NT2/D1 (cell line): ENCODE data around the gene WDCP.

Source experiments
- YY1 ChIP-seq: IDR thresholded peaks from 2 replicates; pipeline ENCODE4 v1.6.1; 2011; ENCODE audit not compliant: insufficient read length, insufficient read depth
- ZNF274 ChIP-seq: IDR thresholded peaks from 2 replicates; pipeline ENCODE4 v1.6.1; 2011; ENCODE audit warnings: mild to moderate bottlenecking, low read depth, low read length

DNA sequence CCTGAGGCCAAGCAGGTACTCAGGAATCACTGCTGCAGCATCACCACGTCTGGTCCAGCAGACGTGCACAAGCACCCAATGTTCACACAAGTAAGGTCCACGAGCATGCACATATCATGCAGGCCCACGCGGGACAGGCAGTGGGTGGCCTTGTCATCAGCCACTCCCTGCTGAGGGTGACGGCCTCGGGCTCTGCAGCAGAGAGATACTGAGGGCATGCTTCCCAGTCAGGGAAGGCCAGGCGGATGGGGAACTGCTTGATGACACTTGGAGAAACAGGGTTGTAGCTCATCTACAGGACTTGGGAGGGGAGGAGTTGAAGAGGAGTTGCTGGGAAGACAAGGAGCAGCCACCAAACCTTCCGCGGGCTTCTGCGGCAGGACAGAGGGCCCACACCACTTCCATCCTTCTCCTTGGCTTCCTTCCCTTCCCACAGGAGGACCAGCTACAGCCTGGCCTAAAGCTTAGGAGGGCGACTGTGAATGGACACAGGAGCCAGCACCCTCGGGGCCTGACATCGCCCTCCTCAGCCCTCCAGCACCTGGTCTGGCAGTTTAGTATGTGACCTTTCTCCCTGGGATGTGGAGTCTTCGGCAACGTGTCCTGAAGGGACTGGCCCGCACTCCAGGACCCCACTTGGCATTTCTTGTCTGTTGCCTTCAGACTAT, 22.1 kb downstream of the WDCP start:
- TF ChIP-seq ZNF274 (no peak), YY1 (no peak)
